Gastrocnemius medialis (tissue), 4 donors: ENCODE data around the gene ROBO1. TPM values are rescaled to one million over a fixed set of nuclear protein-coding genes. Genes with fewer than 3 reads are reported as not detected.

Experiments used
- ATAC-seq, 2 donors: fragments of 150-250 bp; one replicate each; pipeline ENCODE4 v1.9.1; 2016
- DNase-seq, 2 donors: peaks; one replicate each; pipeline ENCODE4 v3.0.0-alpha.2; 2019
- H3K27ac ChIP-seq, 4 donors: fragments of 200-600 bp; sonication (generic); 1 replicate in 1 of 4; 2 replicates in 3 of 4; pipeline ENCODE4 v1.5.1; 2016 to 2018; ENCODE audit warnings: mild to moderate bottlenecking in 2 of 4, moderate library complexity in 1 of 4
- H3K27me3 ChIP-seq, 3 donors: fragments of 200-600 bp; sonication (generic) in 2 of 3; 1 replicate in 1 of 3; 2 replicates in 2 of 3; pipeline versions ENCODE4 v1.5.1 to v1.6.0; 2016 to 2019; ENCODE audit warnings: mild to moderate bottlenecking in 1 of 3, moderate library complexity in 1 of 3
- H3K36me3 ChIP-seq, 2 donors: fragments of 200-600 bp; sonication (generic) in 1 of 2; one replicate each; pipeline ENCODE4 v1.5.1; 2017 to 2018
- H3K4me1 ChIP-seq, 2 donors: fragments of 200-600 bp; sonication (generic) in 1 of 2; one replicate each; pipeline ENCODE4 v1.5.1; 2016 to 2017; ENCODE audit warnings: mild to moderate bottlenecking in 2 of 2
- H3K4me3 ChIP-seq, 4 donors: fragments of 200-600 bp; sonication (generic) in 3 of 4; 1 replicate in 1 of 4; 2 replicates in 3 of 4; pipeline ENCODE4 v1.5.1; 2016 to 2019; ENCODE audit warnings: mild to moderate bottlenecking in 2 of 4
- H3K9me3 ChIP-seq, 3 donors: fragments of 200-600 bp; sonication (generic) in 2 of 3; 1 replicate in 1 of 3; 2 replicates in 2 of 3; pipeline ENCODE4 v1.5.1; 2016 to 2019
- CTCF ChIP-seq, 5 experiments: fragments of 450-650 bp in 3 of 5; fragments of 200-600 bp in 2 of 5; sonication (generic) in 2 of 5; IDR thresholded peaks in 4 of 5; conservative IDR thresholded peaks in 1 of 5; 1 replicate in 4 of 5; 2 replicates in 1 of 5; pipeline ENCODE4 v1.5.1; 2016 to 2019; ENCODE audit warnings: antibody characterized with exemption in 5 of 5, mild to moderate bottlenecking in 3 of 5, moderate library complexity in 3 of 5
- POLR2A ChIP-seq, 2 donors: fragments of 450-650 bp; IDR thresholded peaks; one replicate each; pipeline ENCODE4 v1.6.1; 2017; ENCODE audit warnings: antibody characterized with exemption in 2 of 2, mild to moderate bottlenecking in 2 of 2, moderate library complexity in 2 of 2
- in situ Hi-C, 4 donors: fragments of 200-750 bp; cut with MboI; loops; one replicate each; pipeline versions ENCODE4 v1.15.0 to v1.8.0; 2017; ENCODE audit warnings: low sequenced_read_pairs in 4 of 4
- intact Hi-C: fragments of 100-400 bp; cut with DNase I; formaldehyde crosslinking; loops from one replicate; pipeline ENCODE4 v1.15.1; 2023; ENCODE audit warnings: low total_unique reads
- total RNA-seq, 4 donors: library from RNA; depleted of rRNA; stranded (reverse); fragments of >200 nt; gene quantifications; one replicate each; pipeline versions ENCODE4 v1.1.0 to v1.2.3, GENCODE V29; 2016

Gene ROBO1
- total RNA-seq, 4 donors from 2014 or later, result 4.2 to 16.0 (median 9.5) TPM

- Histone ChIP-seq H3K9me3 (no peaks in the 10 kb centered on the region), H3K27me3 (no peaks in the 10 kb centered on the region), H3K27ac (no peak overlapping the region), H3K36me3 (no peaks in the 10 kb centered on the region), H3K4me3 (no peak overlapping the region), H3K4me1 (no peaks in the 10 kb centered on the region)
- DNase-seq, result no peak
- in situ Hi-C loops, result no loop called here
- intact Hi-C loops, result no loop called here
- TF ChIP-seq CTCF (IDR thresholded peaks at IDR 0.05 in 4 of 5, conservative IDR thresholded peaks at IDR 0.05 in 1 of 5) (no peak), POLR2A (IDR thresholded peaks at IDR 0.05) (no peak)
- ATAC-seq, result no peak
Observed at GRCh38 chr3:79618883-79619282, 148.9 kb downstream of the ROBO1 start.

- in situ Hi-C loops, result no loop called here
- no peaks in the 10 kb centered on the region for H3K4me1 ChIP-seq
- no peaks in the 10 kb centered on the region for H3K36me3 ChIP-seq
- H3K9me3 ChIP-seq, result no peaks in the 10 kb centered on the region
- intact Hi-C loops, result no loop called here
- H3K27me3 ChIP-seq, result no peaks in the 10 kb centered on the region
- no peak for DNase-seq
- no peak for ATAC-seq
- TF ChIP-seq POLR2A (IDR thresholded peaks at IDR 0.05) (no peak), CTCF (IDR thresholded peaks at IDR 0.05 in 4 of 5, conservative IDR thresholded peaks at IDR 0.05 in 1 of 5) (no peak)
- no peak overlapping the region for H3K4me3 ChIP-seq
- H3K27ac ChIP-seq, result no peak overlapping the region
Observed at GRCh38 chr3:79606414-79606813, 161.4 kb downstream of the ROBO1 start.

- Histone ChIP-seq H3K27ac (no peak overlapping the region), H3K27me3 (no peaks in the 10 kb centered on the region), H3K36me3 (no peaks in the 10 kb centered on the region), H3K4me3 (no peak overlapping the region), H3K9me3 (no peaks in the 10 kb centered on the region), H3K4me1 (no peaks in the 10 kb centered on the region)
- intact Hi-C loops (no loop called here), in situ Hi-C loops (no loop called here)
- ATAC-seq (no peak), DNase-seq (no peak)
- TF ChIP-seq POLR2A (IDR thresholded peaks at IDR 0.05) (no peak), CTCF (IDR thresholded peaks at IDR 0.05 in 4 of 5, conservative IDR thresholded peaks at IDR 0.05 in 1 of 5) (no peak)
Observed at GRCh38 chr3:79604681-79605080, 163.1 kb downstream of the ROBO1 start.

GRCh38 chr3:79602385-79602784, 165.4 kb downstream of the ROBO1 start:
- Histone ChIP-seq H3K4me1 (no peaks in the 10 kb centered on the region), H3K9me3 (no peaks in the 10 kb centered on the region), H3K27ac (no peak overlapping the region), H3K4me3 (no peak overlapping the region), H3K36me3 (no peaks in the 10 kb centered on the region), H3K27me3 (no peaks in the 10 kb centered on the region)
- no peak for TF ChIP-seq POLR2A (IDR thresholded peaks at IDR 0.05)
- TF ChIP-seq CTCF (IDR thresholded peaks at IDR 0.05 in 4 of 5, conservative IDR thresholded peaks at IDR 0.05 in 1 of 5), result no peak
- in situ Hi-C loops (no loop called here), intact Hi-C loops (no loop called here)
- DNase-seq (no peak), ATAC-seq (no peak)

GRCh38 chr3:79598594-79598993, 169.2 kb downstream of the ROBO1 start:
- Histone ChIP-seq H3K4me3 (no peak overlapping the region), H3K36me3 (no peaks in the 10 kb centered on the region), H3K9me3 (no peaks in the 10 kb centered on the region), H3K27me3 (no peaks in the 10 kb centered on the region), H3K27ac (no peak overlapping the region), H3K4me1 (no peaks in the 10 kb centered on the region)
- intact Hi-C loops, result no loop called here
- in situ Hi-C loops, result loop anchor here in 1 of 4 donors (25.0 kb wide), 1 partner anchor 111 kb away; no protein-coding TSS in a partner anchor
- ATAC-seq (no peak), DNase-seq (no peak)
- TF ChIP-seq POLR2A (IDR thresholded peaks at IDR 0.05) (no peak), CTCF (IDR thresholded peaks at IDR 0.05 in 4 of 5, conservative IDR thresholded peaks at IDR 0.05 in 1 of 5) (no peak)
